SK-N-SH (cell line): ENCODE measurements around the gene ALOX5AP.

Source experiments
- RCOR1 ChIP-seq: fragments of 150-350 bp; IDR thresholded peaks from 2 replicates; pipeline ENCODE4 v1.6.1; 2017; ENCODE audit warnings: antibody characterized with exemption, low read length
- SMC3 ChIP-seq: IDR thresholded peaks from 2 replicates; pipeline ENCODE4 v1.6.1; 2012; ENCODE audit warnings: low read depth, low read length, improper control_type of control experiment
- YY1 ChIP-seq: IDR thresholded peaks from 2 replicates; pipeline ENCODE4 v1.4.0; 2012; ENCODE audit warnings: low read depth, mild to moderate bottlenecking
- TF ChIP-seq, protein P1 (sequence below): fragments of 200-600 bp; sonication (generic); IDR thresholded peaks from 2 replicates; pipeline ENCODE4 v1.6.1; 2017; ENCODE audit warnings: antibody characterized with exemption, mild to moderate bottlenecking, moderate library complexity

DNA sequence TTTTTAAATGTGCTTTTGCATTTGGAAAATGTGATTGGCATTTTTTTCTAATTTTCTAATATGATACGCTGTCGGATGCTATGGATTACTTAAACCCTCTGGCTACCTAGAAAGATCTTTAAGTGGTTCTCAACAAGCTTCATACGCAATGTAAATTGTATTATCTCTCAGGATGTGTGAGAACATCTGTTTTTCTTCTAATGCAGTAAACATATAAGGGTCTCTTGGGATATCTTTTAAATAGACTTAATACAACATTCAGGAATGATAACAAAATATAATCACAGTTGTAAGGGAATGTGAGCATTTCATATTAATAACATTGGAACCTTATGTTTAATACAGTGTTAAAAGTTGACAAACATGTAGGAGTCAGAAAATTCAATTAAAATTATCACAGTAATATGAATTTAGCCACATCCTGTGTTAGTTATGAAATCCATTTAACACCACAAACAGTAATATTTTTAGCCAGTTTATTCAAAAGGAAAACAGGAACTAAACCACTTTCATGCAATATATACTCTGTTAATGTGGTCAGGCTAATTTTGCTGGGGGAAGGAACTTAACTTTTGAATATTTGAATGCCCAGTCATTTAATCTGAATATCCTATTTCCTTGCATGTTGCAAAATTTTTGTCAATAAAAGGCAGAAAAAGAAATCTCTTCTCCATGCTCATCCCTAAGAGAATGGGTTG is 15.0 kb upstream of the ALOX5AP start:
- TF ChIP-seq, protein P1, sequence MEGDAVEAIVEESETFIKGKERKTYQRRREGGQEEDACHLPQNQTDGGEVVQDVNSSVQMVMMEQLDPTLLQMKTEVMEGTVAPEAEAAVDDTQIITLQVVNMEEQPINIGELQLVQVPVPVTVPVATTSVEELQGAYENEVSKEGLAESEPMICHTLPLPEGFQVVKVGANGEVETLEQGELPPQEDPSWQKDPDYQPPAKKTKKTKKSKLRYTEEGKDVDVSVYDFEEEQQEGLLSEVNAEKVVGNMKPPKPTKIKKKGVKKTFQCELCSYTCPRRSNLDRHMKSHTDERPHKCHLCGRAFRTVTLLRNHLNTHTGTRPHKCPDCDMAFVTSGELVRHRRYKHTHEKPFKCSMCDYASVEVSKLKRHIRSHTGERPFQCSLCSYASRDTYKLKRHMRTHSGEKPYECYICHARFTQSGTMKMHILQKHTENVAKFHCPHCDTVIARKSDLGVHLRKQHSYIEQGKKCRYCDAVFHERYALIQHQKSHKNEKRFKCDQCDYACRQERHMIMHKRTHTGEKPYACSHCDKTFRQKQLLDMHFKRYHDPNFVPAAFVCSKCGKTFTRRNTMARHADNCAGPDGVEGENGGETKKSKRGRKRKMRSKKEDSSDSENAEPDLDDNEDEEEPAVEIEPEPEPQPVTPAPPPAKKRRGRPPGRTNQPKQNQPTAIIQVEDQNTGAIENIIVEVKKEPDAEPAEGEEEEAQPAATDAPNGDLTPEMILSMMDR, result no peak
- TF ChIP-seq SMC3 (no peak), RCOR1 (no peak), YY1 (no peak)
